22Rv1 (cell line): ENCODE data around the gene CARD6.

Experiments
- CTCF ChIP-seq: fragments of 450-650 bp; IDR thresholded peaks from 2 replicates; pipeline ENCODE4 v1.5.1; 2017; ENCODE audit warnings: mild to moderate bottlenecking
- ZFX ChIP-seq: fragments of 450-650 bp; IDR thresholded peaks from 2 replicates; pipeline ENCODE4 v1.6.1; 2017; ENCODE audit warnings: antibody characterized with exemption, borderline replicate concordance

- no peak for TF ChIP-seq CTCF
- TF ChIP-seq ZFX: no peak
Observed at GRCh38 chr5:40827188-40827977, 13.8 kb upstream of the CARD6 start.
